HCT116 (cell line): ENCODE results near the gene BPIFB3.

Experiments used
- EGR1 ChIP-seq: IDR thresholded peaks from 2 replicates; pipeline ENCODE4 v1.6.1; 2012; ENCODE audit warnings: low read depth
- ELF1 ChIP-seq: IDR thresholded peaks from 2 replicates; pipeline ENCODE4 v1.6.1; 2012; ENCODE audit warnings: low read depth, borderline replicate concordance
- EZH2 ChIP-seq: fragments of 200-600 bp; sonication (generic); IDR thresholded peaks from 2 replicates; pipeline ENCODE4 v1.6.1; 2017; ENCODE audit warnings: antibody characterized with exemption, mixed run types
- EZH2phosphoT487 ChIP-seq: fragments of 200-600 bp; IDR thresholded peaks from 2 replicates; pipeline ENCODE4 v1.6.1; 2018; ENCODE audit warnings: antibody characterized with exemption, borderline replicate concordance
- POLR2A ChIP-seq: IDR thresholded peaks from 2 replicates; pipeline ENCODE4 v1.7.0; 2011; ENCODE audit warnings: borderline replicate concordance; ENCODE audit not compliant: insufficient read depth, insufficient read length; ENCODE audit errors: extremely low read depth
- POLR2AphosphoS5 ChIP-seq: IDR thresholded peaks from 2 replicates; pipeline ENCODE4 v1.6.1; 2011; ENCODE audit warnings: mild to moderate bottlenecking, low read depth, low read length, moderate library complexity
- RAD21 ChIP-seq: IDR thresholded peaks from 2 replicates; pipeline ENCODE4 v1.6.1; 2012; ENCODE audit warnings: low read depth, mild to moderate bottlenecking
- SP1 ChIP-seq: IDR thresholded peaks from 2 replicates; pipeline ENCODE4 v1.6.1; 2012; ENCODE audit warnings: low read depth
- SRF ChIP-seq: IDR thresholded peaks from 2 replicates; pipeline ENCODE4 v1.6.1; 2012; ENCODE audit warnings: low read depth
- TCF7L2 ChIP-seq: IDR thresholded peaks from 2 replicates; pipeline ENCODE4 v1.7.0; 2011; ENCODE audit warnings: borderline replicate concordance, inconsistent platforms; ENCODE audit not compliant: insufficient read depth, insufficient read length; ENCODE audit errors: extremely low read depth
- TF ChIP-seq, protein P1 (sequence below), 3 experiments: fragments of 200-600 bp in 1 of 3; sonication (generic) in 1 of 3; IDR thresholded peaks in 2 of 3; conservative IDR thresholded peaks in 1 of 3; 2 replicates each; pipeline ENCODE4 v1.5.1; 2012 to 2017; ENCODE audit warnings: low read depth in 2 of 3, low read length in 2 of 3, antibody characterized with exemption in 1 of 3, borderline replicate concordance in 1 of 3, control low read depth in 1 of 3, mild to moderate bottlenecking in 1 of 3, mixed read lengths in 1 of 3, mixed run types in 1 of 3, moderate library complexity in 1 of 3; ENCODE audit not compliant: insufficient read depth in 1 of 3
- TF ChIP-seq, protein P2 (sequence below): IDR thresholded peaks from 2 replicates; pipeline ENCODE4 v1.6.1; 2012

DNA sequence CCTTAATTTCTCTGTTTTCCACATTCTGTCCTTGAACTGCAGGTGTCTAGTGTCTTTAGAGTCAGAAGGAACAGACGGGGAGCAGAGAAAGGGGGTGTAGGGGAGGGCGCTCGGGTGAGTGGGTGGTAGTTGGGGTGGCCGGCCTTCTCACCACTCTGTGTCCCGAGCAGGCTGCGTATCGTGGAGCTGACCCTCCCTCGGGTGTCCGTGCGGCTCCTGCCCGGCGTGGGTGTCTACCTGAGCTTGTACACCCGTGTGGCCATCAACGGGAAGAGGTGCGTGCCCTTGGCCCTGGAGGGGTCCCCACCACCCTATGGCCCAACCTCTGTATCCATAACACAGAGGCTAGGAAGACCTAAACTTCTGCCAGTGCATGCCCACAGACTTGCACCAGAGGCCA, 31.0 kb downstream of the BPIFB3 start:
- TF ChIP-seq POLR2A (no peak), RAD21 (no peak), TCF7L2 (no peak), EZH2phosphoT487 (no peak), SRF (no peak), EZH2 (no peak), EGR1 (no peak), SP1 (no peak), ELF1 (no peak), POLR2AphosphoS5 (no peak)
- TF ChIP-seq, protein P1, sequence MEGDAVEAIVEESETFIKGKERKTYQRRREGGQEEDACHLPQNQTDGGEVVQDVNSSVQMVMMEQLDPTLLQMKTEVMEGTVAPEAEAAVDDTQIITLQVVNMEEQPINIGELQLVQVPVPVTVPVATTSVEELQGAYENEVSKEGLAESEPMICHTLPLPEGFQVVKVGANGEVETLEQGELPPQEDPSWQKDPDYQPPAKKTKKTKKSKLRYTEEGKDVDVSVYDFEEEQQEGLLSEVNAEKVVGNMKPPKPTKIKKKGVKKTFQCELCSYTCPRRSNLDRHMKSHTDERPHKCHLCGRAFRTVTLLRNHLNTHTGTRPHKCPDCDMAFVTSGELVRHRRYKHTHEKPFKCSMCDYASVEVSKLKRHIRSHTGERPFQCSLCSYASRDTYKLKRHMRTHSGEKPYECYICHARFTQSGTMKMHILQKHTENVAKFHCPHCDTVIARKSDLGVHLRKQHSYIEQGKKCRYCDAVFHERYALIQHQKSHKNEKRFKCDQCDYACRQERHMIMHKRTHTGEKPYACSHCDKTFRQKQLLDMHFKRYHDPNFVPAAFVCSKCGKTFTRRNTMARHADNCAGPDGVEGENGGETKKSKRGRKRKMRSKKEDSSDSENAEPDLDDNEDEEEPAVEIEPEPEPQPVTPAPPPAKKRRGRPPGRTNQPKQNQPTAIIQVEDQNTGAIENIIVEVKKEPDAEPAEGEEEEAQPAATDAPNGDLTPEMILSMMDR (IDR thresholded peaks at IDR 0.05 in 2 of 3, conservative IDR thresholded peaks at IDR 0.05 in 1 of 3; ENCODE audit: borderline replicate concordance in 1 of 3, insufficient read depth in 1 of 3, low read depth in 2 of 3, low read length in 2 of 3) = no peak
- TF ChIP-seq, protein P2, sequence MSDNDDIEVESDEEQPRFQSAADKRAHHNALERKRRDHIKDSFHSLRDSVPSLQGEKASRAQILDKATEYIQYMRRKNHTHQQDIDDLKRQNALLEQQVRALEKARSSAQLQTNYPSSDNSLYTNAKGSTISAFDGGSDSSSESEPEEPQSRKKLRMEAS = no peak
